GM18951 (cell line): ENCODE measurements around the gene MINAR1.

Source experiments
- POLR2A ChIP-seq: IDR thresholded peaks from 4 replicates; pipeline ENCODE4 v1.6.1; 2011; ENCODE audit warnings: mild to moderate bottlenecking; ENCODE audit not compliant: insufficient read length, insufficient read depth; ENCODE audit errors: extremely low read depth
- in situ Hi-C: fragments of 300-500 bp; cut with MboI; formaldehyde crosslinking; loops from one replicate; pipeline ENCODE4 v1.12.0; 2022; ENCODE audit warnings: low sequenced_read_pairs, mixed read lengths, inconsistent platforms; ENCODE audit not compliant: unreplicated experiment

Gene MINAR1

GRCh38 chr15:79431636-79432344, at the start of gene MINAR1:
TSS of gene MINAR1 (plus strand) at chr15:79432336. CDS start at chr15:79456148, 23,812 bp downstream.
- in situ Hi-C loops, result no loop called here
- TF ChIP-seq POLR2A, result no peak

GRCh38 chr15:79394231-79394630, 37.9 kb upstream of the MINAR1 start:
- no peak for TF ChIP-seq POLR2A
- in situ Hi-C loops, result no loop called here

- in situ Hi-C loops, result no loop called here
Observed at GRCh38 chr15:79396850-79397249, 35.3 kb upstream of the MINAR1 start.

GRCh38 chr15:79397269-79397910, 34.7 kb upstream of the MINAR1 start:
- in situ Hi-C loops, result no loop called here
- no peak for TF ChIP-seq POLR2A

More at GRCh38 chr15:79396850-79397249, 35.3 kb upstream of the MINAR1 start:
- TF ChIP-seq POLR2A, result no peak

GRCh38 chr15:79399606-79400005, 32.5 kb upstream of the MINAR1 start:
- TF ChIP-seq POLR2A, result no peak
- in situ Hi-C loops, result no loop called here

- in situ Hi-C loops, result no loop called here
- no peak for TF ChIP-seq POLR2A
Observed at GRCh38 chr15:79400650-79401049, 31.5 kb upstream of the MINAR1 start.

GRCh38 chr15:79401301-79401700, 30.8 kb upstream of the MINAR1 start:
- TF ChIP-seq POLR2A, result no peak

GRCh38 chr15:79402136-79402535, 30.0 kb upstream of the MINAR1 start:
- no peak for TF ChIP-seq POLR2A
- in situ Hi-C loops, result no loop called here

More at GRCh38 chr15:79401301-79401700, 30.8 kb upstream of the MINAR1 start:
- in situ Hi-C loops, result no loop called here

GRCh38 chr15:79403501-79403900, 28.6 kb upstream of the MINAR1 start:
- TF ChIP-seq POLR2A, result no peak
- in situ Hi-C loops, result no loop called here

- in situ Hi-C loops, result no loop called here
- TF ChIP-seq POLR2A, result no peak
Observed at GRCh38 chr15:79406210-79406609, 25.9 kb upstream of the MINAR1 start.

- TF ChIP-seq POLR2A, result no peak
- in situ Hi-C loops, result no loop called here
Observed at GRCh38 chr15:79408041-79408440, 24.1 kb upstream of the MINAR1 start.

GRCh38 chr15:79410237-79410636, 21.9 kb upstream of the MINAR1 start:
- in situ Hi-C loops, result no loop called here
- TF ChIP-seq POLR2A, result no peak

GRCh38 chr15:79412010-79412409, 20.1 kb upstream of the MINAR1 start:
- no peak for TF ChIP-seq POLR2A
- in situ Hi-C loops, result no loop called here

- no peak for TF ChIP-seq POLR2A
- in situ Hi-C loops, result no loop called here
Observed at GRCh38 chr15:79412429-79412828, 19.7 kb upstream of the MINAR1 start.
